Smooth muscle cell (in vitro differentiated cells): Measurements from ENCODE around the gene CHRM3. TPM values are rescaled to one million over a fixed set of nuclear protein-coding genes. Genes with fewer than 3 reads are reported as not detected.

Experiments
- DNase-seq: peaks from one replicate; lab custom pipeline; 2025; ENCODE audit not compliant: unreplicated experiment; lab: John Stamatoyannopoulos, UW
- H2AFZ ChIP-seq: fragments of 200-600 bp; sonication (generic); 2 replicates; pipeline ENCODE4 v1.6.0; 2016; ENCODE audit warnings: antibody characterized with exemption, low read depth, mild to moderate bottlenecking
- H3F3A ChIP-seq: fragments of 200-600 bp; sonication (generic); 2 replicates; pipeline ENCODE4 v1.6.0; 2017; ENCODE audit warnings: antibody characterized with exemption, low read depth
- H3K27ac ChIP-seq: fragments of 200-600 bp; sonication (generic); 2 replicates; pipeline ENCODE4 v1.5.1; 2016; ENCODE audit warnings: low read depth, mild to moderate bottlenecking
- H3K27me3 ChIP-seq: fragments of 200-600 bp; sonication (generic); 2 replicates; pipeline ENCODE4 v1.6.1; 2016; ENCODE audit warnings: low read depth, mild to moderate bottlenecking
- H3K36me3 ChIP-seq: fragments of 200-600 bp; sonication (generic); 2 replicates; pipeline ENCODE4 v1.5.1; 2016; ENCODE audit warnings: low read depth
- H3K4me1 ChIP-seq: fragments of 200-600 bp; sonication (generic); 2 replicates; pipeline ENCODE4 v1.5.1; 2016; ENCODE audit warnings: low read depth
- H3K4me2 ChIP-seq: fragments of 200-600 bp; sonication (generic); 2 replicates; pipeline ENCODE4 v1.6.0; 2016; ENCODE audit warnings: mild to moderate bottlenecking
- H3K4me3 ChIP-seq: fragments of 200-600 bp; sonication (generic); 2 replicates; pipeline ENCODE4 v1.5.1; 2016; ENCODE audit warnings: mild to moderate bottlenecking
- H3K79me2 ChIP-seq: fragments of 200-600 bp; sonication (generic); 2 replicates; pipeline ENCODE4 v1.6.0; 2016; ENCODE audit warnings: low read depth, mild to moderate bottlenecking
- H3K9ac ChIP-seq: fragments of 200-600 bp; sonication (generic); 2 replicates; pipeline ENCODE4 v1.6.0; 2016; ENCODE audit warnings: low read depth
- H3K9me3 ChIP-seq: fragments of 200-600 bp; sonication (generic); replicated peaks from 2 replicates; pipeline ENCODE4 v1.5.1; 2016; ENCODE audit warnings: low read depth
- H4K20me1 ChIP-seq: fragments of 200-600 bp; sonication (generic); 2 replicates; pipeline ENCODE4 v1.6.0; 2016; ENCODE audit warnings: low read depth
- CTCF ChIP-seq: fragments of 200-600 bp; sonication (generic); IDR thresholded peaks from 2 replicates; pipeline ENCODE4 v1.5.1; 2017; ENCODE audit warnings: borderline replicate concordance, mild to moderate bottlenecking, antibody characterized with exemption; ENCODE audit not compliant: insufficient read depth, poor library complexity, severe bottlenecking
- WGBS: methylation state at CpG from one replicate; pipeline ENCODE4 v1.1.7; 2016; ENCODE audit warnings: low lambda C conversion rate; 5-methylcytosine and 5-hydroxymethylcytosine counted together
- polyA plus RNA-seq: library from polyadenylated mRNA; unstranded; fragments of >200 nt; fragmentation: Nextera tagmentation; extraction: Ambion mirVana; gene quantifications from 2 replicates; pipeline ENCODE4 v1.2.1, GENCODE V29; 2016
- total RNA-seq: library from RNA; depleted of rRNA; stranded (reverse); fragments of >200 nt; gene quantifications from 2 replicates; pipeline ENCODE4 v1.2.3, GENCODE V29; 2014

CHRM3 gene
- total and polyA plus RNA-seq, 2 experiments from 2014 or later = 2.4 to 20.3 TPM

- 94% methylated on average over 6 of the region's 6 CpGs for WGBS
- H3K9ac ChIP-seq = no peak overlapping the region
- DNase-seq = no peak
- H3K79me2 ChIP-seq = no peaks in the 10 kb centered on the region
- no peak overlapping the region for H3K4me2 ChIP-seq
- H3K4me3 ChIP-seq = no peak overlapping the region
- H3K4me1 ChIP-seq = no peaks in the 10 kb centered on the region
- H3K27ac ChIP-seq = no peak overlapping the region
- no peaks in the 10 kb centered on the region for H3K36me3 ChIP-seq
- no peak overlapping the region for H2AFZ ChIP-seq
- H3F3A ChIP-seq = no peaks in the 10 kb centered on the region
- H3K27me3 ChIP-seq = no peaks in the 10 kb centered on the region
- H4K20me1 ChIP-seq = no peaks in the 10 kb centered on the region
- no peaks in the 10 kb centered on the region for H3K9me3 ChIP-seq
- no peak for TF ChIP-seq CTCF
Measured at GRCh38 chr1:239348635-239349353, 37.6 kb upstream of the CHRM3 start.

GRCh38 chr1:239349699-239350098 lies 36.7 kb upstream of the CHRM3 start:
- no peaks in the 10 kb centered on the region for H3K79me2 ChIP-seq
- no peaks in the 10 kb centered on the region for H3K27me3 ChIP-seq
- no peak for TF ChIP-seq CTCF
- no peak overlapping the region for H3K9ac ChIP-seq
- no peaks in the 10 kb centered on the region for H3K4me1 ChIP-seq
- H3K9me3 ChIP-seq = no peaks in the 10 kb centered on the region
- no peak overlapping the region for H3K4me2 ChIP-seq
- 89% methylated on average over 6 of the region's 6 CpGs for WGBS
- H3K4me3 ChIP-seq = no peak overlapping the region
- no peak for DNase-seq
- no peak overlapping the region for H3K27ac ChIP-seq
- H4K20me1 ChIP-seq = no peaks in the 10 kb centered on the region
- H3K36me3 ChIP-seq = no peaks in the 10 kb centered on the region
- no peaks in the 10 kb centered on the region for H3F3A ChIP-seq
- H2AFZ ChIP-seq = no peak overlapping the region

GRCh38 chr1:239353536-239353935 lies 32.8 kb upstream of the CHRM3 start:
- 96% methylated on average over 3 of the region's 3 CpGs for WGBS
- Histone ChIP-seq H3K4me2 (no peak overlapping the region), H4K20me1 (no peaks in the 10 kb centered on the region), H2AFZ (no peak overlapping the region), H3K27ac (no peak overlapping the region), H3K36me3 (no peaks in the 10 kb centered on the region), H3K27me3 (no peaks in the 10 kb centered on the region), H3K4me3 (no peak overlapping the region), H3F3A (no peaks in the 10 kb centered on the region), H3K9me3 (no peaks in the 10 kb centered on the region), H3K9ac (no peak overlapping the region), H3K4me1 (no peaks in the 10 kb centered on the region), H3K79me2 (no peaks in the 10 kb centered on the region)
- DNase-seq = no peak
- TF ChIP-seq CTCF = no peak

GRCh38 chr1:239354231-239354630 lies 32.1 kb upstream of the CHRM3 start:
- Histone ChIP-seq H3K4me3 (no peak overlapping the region), H3K4me1 (no peaks in the 10 kb centered on the region), H3K9ac (no peak overlapping the region), H3K27me3 (no peaks in the 10 kb centered on the region), H3F3A (no peaks in the 10 kb centered on the region), H3K9me3 (no peaks in the 10 kb centered on the region), H2AFZ (no peak overlapping the region), H4K20me1 (no peaks in the 10 kb centered on the region), H3K27ac (no peak overlapping the region), H3K79me2 (no peaks in the 10 kb centered on the region), H3K4me2 (no peak overlapping the region), H3K36me3 (no peaks in the 10 kb centered on the region)
- no peak for TF ChIP-seq CTCF
- no peak for DNase-seq
- 74% methylated on average over 1 of the region's 1 CpG for WGBS
